Colonic mucosa (tissue), 4 donors: ENCODE measurements around the gene COL19A1. TPM values are rescaled to one million over a fixed set of nuclear protein-coding genes. Genes with fewer than 3 reads are reported as not detected.

Source experiments
- DNase-seq: peaks from one replicate; pipeline ENCODE4 v3.0.0-alpha.2; 2020
- H3K27ac ChIP-seq: fragments of 200-600 bp; one replicate; pipeline ENCODE4 v1.8.0; 2021
- H3K27me3 ChIP-seq: fragments of 200-600 bp; one replicate; pipeline ENCODE4 v1.8.0; 2021
- H3K36me3 ChIP-seq: fragments of 200-600 bp; one replicate; pipeline ENCODE4 v1.8.0; 2021
- H3K4me1 ChIP-seq: fragments of 200-600 bp; one replicate; pipeline ENCODE4 v1.8.0; 2021; ENCODE audit warnings: mild to moderate bottlenecking
- H3K4me3 ChIP-seq: fragments of 200-600 bp; one replicate; pipeline ENCODE4 v1.8.0; 2021
- H3K9ac ChIP-seq, 2 donors: one replicate each; pipeline ENCODE4 v1.7.0; 2013; ENCODE audit warnings: control low read depth in 2 of 2, low read depth in 2 of 2, low read length in 2 of 2
- H3K9me3 ChIP-seq: fragments of 200-600 bp; one replicate; pipeline ENCODE4 v1.8.0; 2021
- CTCF ChIP-seq: fragments of 200-600 bp; IDR thresholded peaks from one replicate; pipeline ENCODE4 v1.8.0; 2022; ENCODE audit warnings: antibody characterized with exemption, mild to moderate bottlenecking
- intact Hi-C: fragments of 100-400 bp; cut with DNase I; formaldehyde crosslinking; loops from one replicate; pipeline ENCODE4 v1.14.1; 2022
- total RNA-seq, 2 donors: library from RNA; stranded (reverse); fragmentation: NEBNext Ultra II Directional in 1 of 2; extraction: Animal tissue kit (Norgen Biotek cat#: 25700) in 1 of 2; gene quantifications; one replicate each; pipeline ENCODE4 v1.2.1, GENCODE V29; 2021
- donor health status: healthy.
- donor health status: DM: no; HTN: no; CAD: no.
- donor health status: DM: no; HTN: no; CAD: no.

The COL19A1 gene
- total RNA-seq, 2 donors from 2014 or later: 0.22 to 0.56 TPM

GRCh38 chr6:69873291-69873690 lies 6.9 kb downstream of the COL19A1 start:
- Histone ChIP-seq H3K4me1 (no peaks in the 10 kb centered on the region), H3K36me3 (no peaks in the 10 kb centered on the region), H3K27ac (no peak overlapping the region), H3K9me3 (no peaks in the 10 kb centered on the region), H3K27me3 (no peaks in the 10 kb centered on the region), H3K4me3 (no peak overlapping the region), H3K9ac (no peak overlapping the region)
- no peak for DNase-seq
- intact Hi-C loops: no loop called here
- no peak for TF ChIP-seq CTCF

DNA sequence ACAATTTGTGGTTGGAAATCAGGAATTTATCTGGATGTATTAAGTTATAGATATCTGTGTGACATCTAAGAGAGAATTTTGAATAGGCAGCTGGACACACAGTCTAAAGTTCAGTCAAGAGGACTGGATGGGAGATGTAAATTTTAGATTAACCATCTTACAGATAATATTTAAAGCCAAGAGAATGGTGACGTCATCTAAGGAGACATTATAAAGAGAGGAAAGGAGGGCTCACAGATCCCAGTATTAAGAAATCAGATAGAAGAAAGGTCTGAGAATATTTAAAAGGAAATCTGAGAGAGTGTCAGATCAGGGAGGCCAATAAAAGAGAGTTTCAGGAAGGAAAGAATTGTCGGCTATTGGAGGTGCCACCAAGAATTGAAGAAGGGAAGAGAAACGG lies 9.4 kb downstream of the COL19A1 start:
- Histone ChIP-seq H3K4me3 (no peak overlapping the region), H3K9ac (no peak overlapping the region), H3K36me3 (no peaks in the 10 kb centered on the region), H3K9me3 (no peaks in the 10 kb centered on the region), H3K4me1 (no peaks in the 10 kb centered on the region), H3K27me3 (no peaks in the 10 kb centered on the region), H3K27ac (no peak overlapping the region)
- no peak for TF ChIP-seq CTCF
- intact Hi-C loops: no loop called here
- no peak for DNase-seq

DNA sequence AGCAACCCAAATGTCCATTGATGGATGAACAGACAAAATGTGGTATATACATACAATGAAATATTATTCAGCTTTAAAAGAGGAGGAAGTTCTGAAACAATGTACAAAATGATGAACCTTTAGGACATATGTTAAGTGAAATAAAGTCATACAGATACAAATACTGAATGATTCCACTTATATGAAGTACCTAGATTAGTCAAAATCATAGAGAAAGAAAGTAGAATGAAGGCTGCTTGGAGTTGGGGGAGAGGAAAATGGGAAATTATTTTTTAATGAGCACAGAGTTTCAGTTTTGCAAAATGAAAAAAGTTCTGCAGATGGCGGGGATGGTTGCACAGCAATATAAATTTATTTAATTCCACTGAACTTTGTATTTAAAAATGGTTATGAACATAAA lies 12.4 kb downstream of the COL19A1 start:
- Histone ChIP-seq H3K9me3 (no peaks in the 10 kb centered on the region), H3K36me3 (no peaks in the 10 kb centered on the region), H3K4me3 (no peak overlapping the region), H3K9ac (no peak overlapping the region), H3K27ac (no peak overlapping the region), H3K27me3 (no peaks in the 10 kb centered on the region), H3K4me1 (no peaks in the 10 kb centered on the region)
- TF ChIP-seq CTCF: no peak
- intact Hi-C loops: no loop called here
- no peak for DNase-seq

- Histone ChIP-seq H3K9ac (no peak overlapping the region), H3K4me3 (no peak overlapping the region), H3K9me3 (no peaks in the 10 kb centered on the region), H3K27ac (no peak overlapping the region), H3K27me3 (no peaks in the 10 kb centered on the region), H3K4me1 (no peaks in the 10 kb centered on the region), H3K36me3 (no peaks in the 10 kb centered on the region)
- DNase-seq: no peak
- TF ChIP-seq CTCF: no peak
- intact Hi-C loops: no loop called here
Observed at GRCh38 chr6:69880601-69881000, 14.2 kb downstream of the COL19A1 start.

GRCh38 chr6:69881322-69882151 lies 15.2 kb downstream of the COL19A1 start:
- Histone ChIP-seq H3K27ac (no peak overlapping the region), H3K4me1 (no peaks in the 10 kb centered on the region)
- no peak for TF ChIP-seq CTCF

More at GRCh38 chr6:69881322-69882151, 15.2 kb downstream of the COL19A1 start:
- intact Hi-C loops: no loop called here
- no peak overlapping the region for H3K4me3 ChIP-seq
- H3K36me3 ChIP-seq: no peaks in the 10 kb centered on the region
- no peaks in the 10 kb centered on the region for H3K27me3 ChIP-seq
- H3K9me3 ChIP-seq: no peaks in the 10 kb centered on the region
- DNase-seq: no peak
- no peak overlapping the region for H3K9ac ChIP-seq
